ENCODE measurements around the gene BANP. TPM values are rescaled to one million over a fixed set of nuclear protein-coding genes. Genes with fewer than 3 reads are reported as not detected.

Gene BANP
- total and polyA plus RNA-seq, 2 experiments from 2014 or later, result 26.7 to 27.9 TPM

- H3K4me3 ChIP-seq, result no peak overlapping the region
- H3K9me3 ChIP-seq (ENCODE audit: low read depth), result no peaks in the 10 kb centered on the region
- no peaks in the 10 kb centered on the region for H3K36me3 ChIP-seq
- TF ChIP-seq CTCF (IDR thresholded peaks at IDR 0.05; ENCODE audit: low read depth, low read length), result peak; percentile 39
- H3K27me3 ChIP-seq, result no peaks in the 10 kb centered on the region
- peaks cover 16% of the 10 kb centered on the region for H3K4me1 ChIP-seq (ENCODE audit: low read depth)
- peak; percentile 22 to 72 for DNase-seq (ENCODE audit: low read depth in 1 of 2, low spot score in 1 of 2)
- peak overlapping the region; percentile 41 for H3K27ac ChIP-seq
Observed at GRCh38 chr16:87956365-87957231, 5.4 kb downstream of the BANP start.

- no peak overlapping the region for H3K4me3 ChIP-seq
- TF ChIP-seq CTCF (IDR thresholded peaks at IDR 0.05; ENCODE audit: low read depth, low read length), result no peak
Observed at GRCh38 chr16:87957296-87958094, 6.3 kb downstream of the BANP start.

GRCh38 chr16:87958632-87959031 lies 7.4 kb downstream of the BANP start:
- H3K27me3 ChIP-seq, result no peaks in the 10 kb centered on the region
- no peak overlapping the region for H3K4me3 ChIP-seq
- no peak for DNase-seq (ENCODE audit: low read depth in 1 of 2, low spot score in 1 of 2)
- H3K36me3 ChIP-seq, result no peaks in the 10 kb centered on the region
- no peak for TF ChIP-seq CTCF (IDR thresholded peaks at IDR 0.05; ENCODE audit: low read depth, low read length)
- no peaks in the 10 kb centered on the region for H3K9me3 ChIP-seq (ENCODE audit: low read depth)
- H3K27ac ChIP-seq, result no peak overlapping the region
- peaks cover 13% of the 10 kb centered on the region for H3K4me1 ChIP-seq (ENCODE audit: low read depth)

More at GRCh38 chr16:87957296-87958094, 6.3 kb downstream of the BANP start:
- peaks cover 15% of the 10 kb centered on the region for H3K4me1 ChIP-seq (ENCODE audit: low read depth)
- no peaks in the 10 kb centered on the region for H3K27me3 ChIP-seq
- DNase-seq (ENCODE audit: low read depth in 1 of 2, low spot score in 1 of 2), result no peak
- peak overlapping the region; percentile 41 for H3K27ac ChIP-seq
- H3K36me3 ChIP-seq, result no peaks in the 10 kb centered on the region
- no peaks in the 10 kb centered on the region for H3K9me3 ChIP-seq (ENCODE audit: low read depth)

GRCh38 chr16:87959391-87959990 lies 8.3 kb downstream of the BANP start:
- Histone ChIP-seq H3K4me1 (ENCODE audit: low read depth) (peaks cover 13% of the 10 kb centered on the region), H3K4me3 (no peak overlapping the region), H3K36me3 (no peaks in the 10 kb centered on the region), H3K27me3 (no peaks in the 10 kb centered on the region), H3K9me3 (ENCODE audit: low read depth) (no peaks in the 10 kb centered on the region), H3K27ac (no peak overlapping the region)
- no peak for DNase-seq (ENCODE audit: low read depth in 1 of 2, low spot score in 1 of 2)
- no peak for TF ChIP-seq CTCF (IDR thresholded peaks at IDR 0.05; ENCODE audit: low read depth, low read length)

- TF ChIP-seq CTCF (IDR thresholded peaks at IDR 0.05; ENCODE audit: low read depth, low read length), result no peak
- Histone ChIP-seq H3K36me3 (no peaks in the 10 kb centered on the region), H3K4me3 (no peak overlapping the region), H3K27me3 (no peaks in the 10 kb centered on the region), H3K27ac (no peak overlapping the region), H3K9me3 (ENCODE audit: low read depth) (no peaks in the 10 kb centered on the region), H3K4me1 (ENCODE audit: low read depth) (peaks cover 13% of the 10 kb centered on the region)
- DNase-seq (ENCODE audit: low read depth in 1 of 2, low spot score in 1 of 2), result no peak
Observed at GRCh38 chr16:87960296-87960695, 9.1 kb downstream of the BANP start.

All from cardiac muscle cell (in vitro differentiated cells and primary cell).